Measurements from ENCODE around the gene ATP6AP2.

ATP6AP2 gene

DNA sequence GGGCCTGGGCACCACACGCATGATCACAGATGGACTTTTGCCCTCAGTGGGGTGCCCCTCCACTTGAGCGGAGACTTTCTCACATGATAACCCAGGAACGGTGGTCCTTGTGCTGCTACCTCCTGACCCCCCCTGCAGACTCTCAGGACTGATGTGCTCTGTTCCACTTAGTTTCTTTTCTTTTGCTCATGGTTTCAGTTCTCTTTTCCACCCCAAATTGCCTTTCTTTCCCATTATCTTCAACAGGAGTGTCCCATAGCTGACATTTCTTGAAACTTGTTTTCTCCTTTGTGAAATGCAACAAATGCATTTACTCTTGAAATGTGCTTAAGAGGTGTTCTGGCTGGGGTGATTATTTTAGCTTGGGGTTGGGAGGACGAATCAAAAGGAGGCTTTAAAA lies 51.4 kb downstream of the ATP6AP2 start:
- H3K4me3 ChIP-seq (ENCODE audit: low read depth, low read length), result no peak overlapping the region

DNA sequence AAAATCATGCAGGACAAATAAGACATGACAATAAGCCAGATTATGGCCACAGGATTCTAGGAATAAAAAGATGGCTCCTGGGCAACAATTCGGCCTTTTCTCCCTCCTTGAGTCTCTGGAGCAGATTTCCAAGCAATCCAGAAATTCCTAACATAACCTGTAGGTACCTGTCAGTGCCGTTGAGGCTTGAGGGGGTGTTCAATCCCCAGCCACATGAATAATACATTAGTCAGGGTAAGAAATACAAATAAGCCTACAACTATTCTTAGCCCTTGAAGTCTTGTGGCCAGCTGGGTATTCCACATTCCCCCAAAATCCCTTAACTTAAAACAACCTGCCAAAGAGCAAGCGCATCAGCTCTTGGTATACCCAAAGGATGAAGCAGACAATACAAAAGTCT lies 56.9 kb downstream of the ATP6AP2 start:
- H3K4me3 ChIP-seq (ENCODE audit: low read depth, low read length), result no peak overlapping the region

DNA sequence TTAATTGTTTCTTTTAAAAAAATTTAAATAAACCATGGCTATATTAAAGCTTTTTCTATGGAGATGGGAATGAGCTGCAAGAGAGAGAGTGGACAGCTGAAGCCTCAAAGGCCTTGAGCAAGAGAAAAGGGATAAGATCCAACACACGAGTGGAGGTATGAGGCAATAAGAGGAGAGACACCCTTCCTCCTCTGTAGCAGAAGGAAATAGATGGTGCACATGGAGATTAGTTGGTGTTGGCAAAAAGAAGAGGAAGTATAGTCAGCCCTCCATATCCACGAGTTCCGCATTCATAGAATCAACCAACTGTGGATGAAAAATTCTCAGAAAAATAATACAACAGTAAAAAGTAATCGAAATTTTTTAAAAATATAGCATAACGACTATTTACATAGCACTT lies 63.4 kb downstream of the ATP6AP2 start:
- H3K4me3 ChIP-seq (ENCODE audit: low read depth, low read length), result no peak overlapping the region

DNA sequence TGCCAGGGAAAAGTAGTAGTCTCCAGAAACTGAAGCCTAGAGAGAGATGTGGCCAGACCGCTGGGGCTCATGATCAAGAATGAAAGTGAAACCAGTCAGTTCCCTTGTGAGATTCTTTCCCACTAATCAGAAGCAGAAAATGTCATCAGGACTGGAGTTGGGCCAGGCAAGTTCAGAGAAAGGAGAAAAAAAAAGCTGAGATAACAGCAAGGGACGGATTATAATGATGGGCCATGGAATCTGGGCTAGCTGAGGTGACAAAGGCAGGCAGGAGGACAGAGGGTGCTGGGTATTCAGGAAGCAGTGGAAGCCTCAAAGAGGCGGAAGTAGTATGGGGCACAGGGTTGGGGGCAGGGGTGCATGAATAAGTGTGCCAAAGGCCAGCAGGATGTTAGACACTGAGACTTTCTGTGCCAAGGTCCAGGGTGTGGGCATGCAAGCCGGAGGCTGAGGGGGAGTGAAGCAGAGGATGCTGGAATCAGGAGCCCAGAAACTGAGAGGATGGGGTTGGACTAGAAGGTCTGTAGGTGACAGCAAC lies 64.1 kb downstream of the ATP6AP2 start:
- H3K4me3 ChIP-seq (ENCODE audit: low read depth, low read length), result no peak overlapping the region

- H3K4me3 ChIP-seq (ENCODE audit: low read depth, low read length), result peak overlapping the region; percentile 57
Measured at GRCh38 chrX:40646489-40647306, 65.9 kb downstream of the ATP6AP2 start.

GRCh38 chrX:40647307-40648197 lies 66.8 kb downstream of the ATP6AP2 start, which contains the start of gene CXorf38:
TSS of gene CXorf38 (minus strand) at chrX:40647561. CDS start at chrX:40647520, 41 bp downstream.
- H3K4me3 ChIP-seq (ENCODE audit: low read depth, low read length), result peak within 1 kb of the TSS; percentile 57

GRCh38 chrX:40651620-40652223 lies 71.0 kb downstream of the ATP6AP2 start:
- no peak overlapping the region for H3K4me3 ChIP-seq (ENCODE audit: low read depth, low read length)

- H3K4me3 ChIP-seq (ENCODE audit: low read depth, low read length), result no peak overlapping the region
Measured at GRCh38 chrX:40652664-40653063, 71.9 kb downstream of the ATP6AP2 start.

GRCh38 chrX:40653535-40653934 lies 72.8 kb downstream of the ATP6AP2 start:
- H3K4me3 ChIP-seq (ENCODE audit: low read depth, low read length), result no peak overlapping the region
